ENCODE results near the gene TRERF1. TPM values are rescaled to one million over a fixed set of nuclear protein-coding genes. Genes with fewer than 3 reads are reported as not detected.
A peak's percentile ranks its signal among the peaks of the same experiment; 100 is the strongest.
"Not testable (repeated sequence)": the region's sequence is repeated elsewhere in the genome, so short reads cannot be mapped to it uniquely, and the experiment has no call there.

TRERF1 gene
- total RNA-seq, 1 donor from 2014 or later: 20.6 TPM

- H3K4me1 ChIP-seq: peaks cover 24% of the 10 kb centered on the region
- no peak overlapping the region for H3K4me3 ChIP-seq
- peaks cover 0 to 8% of the 10 kb centered on the region in 2 donors for H3K36me3 ChIP-seq
- H3K27me3 ChIP-seq: no peaks in the 10 kb centered on the region
- no peaks in the 10 kb centered on the region for H3K9me3 ChIP-seq
- no peak for DNase-seq (ENCODE audit: extremely low spot score in 2 of 2)
- intact Hi-C loops (cut with DNase I): no loop called here
- TF ChIP-seq POLR2A (IDR thresholded peaks at IDR 0.05): no peak
- no peak for TF ChIP-seq POLR2AphosphoS5 (IDR thresholded peaks at IDR 0.05; ENCODE audit: insufficient read depth in 1 of 2, low read depth in 1 of 2)
- TF ChIP-seq, protein P1, sequence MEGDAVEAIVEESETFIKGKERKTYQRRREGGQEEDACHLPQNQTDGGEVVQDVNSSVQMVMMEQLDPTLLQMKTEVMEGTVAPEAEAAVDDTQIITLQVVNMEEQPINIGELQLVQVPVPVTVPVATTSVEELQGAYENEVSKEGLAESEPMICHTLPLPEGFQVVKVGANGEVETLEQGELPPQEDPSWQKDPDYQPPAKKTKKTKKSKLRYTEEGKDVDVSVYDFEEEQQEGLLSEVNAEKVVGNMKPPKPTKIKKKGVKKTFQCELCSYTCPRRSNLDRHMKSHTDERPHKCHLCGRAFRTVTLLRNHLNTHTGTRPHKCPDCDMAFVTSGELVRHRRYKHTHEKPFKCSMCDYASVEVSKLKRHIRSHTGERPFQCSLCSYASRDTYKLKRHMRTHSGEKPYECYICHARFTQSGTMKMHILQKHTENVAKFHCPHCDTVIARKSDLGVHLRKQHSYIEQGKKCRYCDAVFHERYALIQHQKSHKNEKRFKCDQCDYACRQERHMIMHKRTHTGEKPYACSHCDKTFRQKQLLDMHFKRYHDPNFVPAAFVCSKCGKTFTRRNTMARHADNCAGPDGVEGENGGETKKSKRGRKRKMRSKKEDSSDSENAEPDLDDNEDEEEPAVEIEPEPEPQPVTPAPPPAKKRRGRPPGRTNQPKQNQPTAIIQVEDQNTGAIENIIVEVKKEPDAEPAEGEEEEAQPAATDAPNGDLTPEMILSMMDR (IDR thresholded peaks at IDR 0.05): no peak
- H3K27ac ChIP-seq: no peak overlapping the region
Measured at GRCh38 chr6:42203183-42203582, 248.5 kb downstream of the TRERF1 start.

- peaks cover 33% of the 10 kb centered on the region for H3K4me1 ChIP-seq
- H3K27ac ChIP-seq; intact Hi-C loops (cut with DNase I); H3K4me3 ChIP-seq; DNase-seq (ENCODE audit: extremely low spot score in 2 of 2); H3K27me3 ChIP-seq; H3K36me3 ChIP-seq; H3K9me3 ChIP-seq: not testable (repeated sequence)
Measured at GRCh38 chr6:42202131-42202915, 249.4 kb downstream of the TRERF1 start.

- peak overlapping the region; percentile 78 for H3K27ac ChIP-seq
- intact Hi-C loops (cut with DNase I): no loop called here
- H3K9me3 ChIP-seq: no peaks in the 10 kb centered on the region
- TF ChIP-seq POLR2AphosphoS5 (IDR thresholded peaks at IDR 0.05; ENCODE audit: insufficient read depth in 1 of 2, low read depth in 1 of 2) (no peak), POLR2A (IDR thresholded peaks at IDR 0.05) (no peak)
- TF ChIP-seq, protein P1 (IDR thresholded peaks at IDR 0.05): no peak
- no peak for DNase-seq (ENCODE audit: extremely low spot score in 2 of 2)
- H3K36me3 ChIP-seq: no peaks in the 10 kb centered on the region
- peaks cover 38% of the 10 kb centered on the region for H3K4me1 ChIP-seq
- no peak overlapping the region for H3K4me3 ChIP-seq
- no peaks in the 10 kb centered on the region for H3K27me3 ChIP-seq
Measured at GRCh38 chr6:42201382-42201781, 250.3 kb downstream of the TRERF1 start.

DNA sequence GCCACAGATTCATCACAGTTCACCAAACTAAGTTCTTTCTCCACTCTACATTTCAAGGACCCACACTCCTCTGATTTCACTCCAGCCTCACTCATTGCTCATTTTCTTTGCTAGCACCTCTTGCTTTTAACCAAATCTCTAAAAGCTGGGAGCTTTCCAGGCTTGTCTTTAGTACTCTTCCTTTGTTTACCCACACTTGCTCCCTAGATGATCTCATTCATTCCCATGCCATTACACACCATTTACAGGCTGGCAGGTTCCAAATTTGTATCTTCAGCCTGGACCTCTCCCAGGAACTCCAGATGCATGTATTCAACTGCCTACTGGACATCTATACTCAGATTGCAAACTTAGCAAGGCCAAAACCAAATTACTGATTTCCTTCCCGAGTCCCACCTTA lies 251.7 kb downstream of the TRERF1 start:
- TF ChIP-seq POLR2A (IDR thresholded peaks at IDR 0.05) (no peak), POLR2AphosphoS5 (IDR thresholded peaks at IDR 0.05; ENCODE audit: insufficient read depth in 1 of 2, low read depth in 1 of 2) (peak in 1 of 2 donors; percentile 82)
- TF ChIP-seq, protein P1 (IDR thresholded peaks at IDR 0.05): no peak
- peaks cover 38% of the 10 kb centered on the region for H3K4me1 ChIP-seq
- no peak for DNase-seq (ENCODE audit: extremely low spot score in 2 of 2)
- H3K27ac ChIP-seq: peak overlapping the region; percentile 78
- intact Hi-C loops (cut with DNase I): no loop called here
- no peaks in the 10 kb centered on the region for H3K36me3 ChIP-seq
- H3K9me3 ChIP-seq: no peaks in the 10 kb centered on the region
- H3K4me3 ChIP-seq: no peak overlapping the region
- no peaks in the 10 kb centered on the region for H3K27me3 ChIP-seq

DNA sequence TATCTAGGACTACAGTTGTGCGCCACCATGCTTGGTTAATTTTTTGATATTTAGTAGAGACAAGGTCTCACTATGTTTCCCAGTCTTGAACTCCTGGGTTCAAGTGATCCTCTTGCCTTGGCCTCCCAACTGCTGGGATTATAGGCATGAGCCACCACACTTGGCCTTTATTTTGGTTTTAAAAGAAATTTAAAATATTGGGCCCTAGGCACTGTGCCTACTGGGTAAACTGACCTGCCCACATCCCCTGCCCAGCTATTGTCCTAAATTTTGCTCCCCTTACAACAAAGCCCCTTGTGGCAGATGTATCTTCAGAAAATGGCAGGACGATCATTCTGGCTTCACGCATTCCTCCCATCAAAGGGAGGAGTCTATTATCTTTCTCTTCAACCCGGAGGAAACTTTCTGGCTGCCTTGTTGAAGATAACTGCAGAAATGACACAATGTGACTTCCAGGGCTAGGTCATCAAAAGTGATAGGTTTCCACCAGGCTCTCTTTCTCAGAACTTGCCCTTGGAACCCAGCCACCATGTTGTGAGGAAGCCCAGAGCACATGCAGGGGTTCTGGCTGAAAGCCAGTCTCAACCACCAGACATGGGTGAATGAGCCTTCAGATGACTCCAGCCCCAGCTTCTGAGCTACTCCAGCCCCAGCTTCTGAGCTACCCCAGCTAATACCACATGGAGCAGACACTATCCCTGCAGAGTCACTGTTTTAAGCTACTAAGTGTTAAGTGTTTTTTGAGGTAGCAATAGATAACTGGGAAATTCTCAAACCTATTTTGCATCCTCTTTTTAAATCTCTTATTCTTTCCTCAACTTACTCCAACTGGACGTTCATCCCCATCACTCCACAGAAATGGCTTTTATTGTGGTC lies 252.4 kb downstream of the TRERF1 start:
- Histone ChIP-seq H3K4me3 (no peak overlapping the region), H3K27me3 (no peaks in the 10 kb centered on the region), H3K27ac (peak overlapping the region; percentile 78), H3K36me3 (no peaks in the 10 kb centered on the region), H3K9me3 (no peaks in the 10 kb centered on the region), H3K4me1 (peaks cover 38% of the 10 kb centered on the region)
- no peak for DNase-seq (ENCODE audit: extremely low spot score in 2 of 2)
- intact Hi-C loops (cut with DNase I): no loop called here
- TF ChIP-seq POLR2A (IDR thresholded peaks at IDR 0.05) (no peak), POLR2AphosphoS5 (IDR thresholded peaks at IDR 0.05; ENCODE audit: insufficient read depth in 1 of 2, low read depth in 1 of 2) (no peak)
- TF ChIP-seq, protein P1 (IDR thresholded peaks at IDR 0.05): no peak
